PC-9 (cell line): ENCODE data around the gene FLYWCH1. TPM values are rescaled to one million over a fixed set of nuclear protein-coding genes. Genes with fewer than 3 reads are reported as not detected.

Experiments
- BruUV-seq: library from RNA; stranded (reverse); fragments of 400-500 nt; replicated peaks from 2 replicates; lab custom pipeline; 2021; lab: Mats Ljungman, UMichigan
- CTCF ChIA-PET: fragments of 300-600 bp; sonication (Branson Sonifier 250); formaldehyde crosslinking; loops from one replicate; lab custom pipeline; 2022; ENCODE audit warnings: antibody characterized with exemption; lab: Charles Lee
- POLR2A ChIA-PET: fragments of 300-600 bp; sonication (Branson Sonifier 250); formaldehyde crosslinking; loops from one replicate; lab custom pipeline; 2022; ENCODE audit warnings: antibody characterized with exemption; ENCODE audit not compliant: unreplicated experiment; lab: Charles Lee
- DNase-seq, 2 experiments: peaks; one replicate each; pipeline versions ENCODE4 v3.0.0 to v3.0.0-alpha.2; 2015 to 2022; ENCODE audit warnings: mixed read lengths in 1 of 2
- H2AFZ ChIP-seq: fragments of 200-600 bp; sonication (generic); 2 replicates; pipeline ENCODE4 v1.8.1; 2017; ENCODE audit warnings: antibody characterized with exemption
- H3F3A ChIP-seq: fragments of 200-600 bp; sonication (generic); 2 replicates; pipeline ENCODE4 v1.8.1; 2017; ENCODE audit warnings: antibody characterized with exemption, mild to moderate bottlenecking, low read depth; ENCODE audit not compliant: insufficient read depth
- H3K27ac ChIP-seq: fragments of 200-600 bp; sonication (generic); 2 replicates; pipeline ENCODE4 v1.6.1; 2016; ENCODE audit warnings: mixed run types
- H3K27me3 ChIP-seq: fragments of 200-600 bp; sonication (generic); 2 replicates; pipeline ENCODE4 v1.6.1; 2016; ENCODE audit warnings: low read depth, mixed run types; ENCODE audit not compliant: insufficient read depth
- H3K36me3 ChIP-seq: fragments of 200-600 bp; sonication (generic); 2 replicates; pipeline ENCODE4 v1.6.1; 2016; ENCODE audit warnings: low read depth, mixed run types
- H3K4me1 ChIP-seq: fragments of 200-600 bp; sonication (generic); replicated peaks from 2 replicates; pipeline ENCODE4 v1.6.1; 2016; ENCODE audit warnings: mixed run types; ENCODE audit not compliant: insufficient read depth
- H3K4me2 ChIP-seq: fragments of 200-600 bp; sonication (generic); 2 replicates; pipeline ENCODE4 v1.6.1; 2017; ENCODE audit warnings: mixed run types
- H3K4me3 ChIP-seq: fragments of 200-600 bp; sonication (generic); 2 replicates; pipeline ENCODE4 v1.6.1; 2016; ENCODE audit warnings: mixed run types
- H3K79me2 ChIP-seq: fragments of 200-600 bp; sonication (generic); 2 replicates; pipeline ENCODE4 v1.6.1; 2017; ENCODE audit warnings: low read depth, mixed run types
- H3K9me2 ChIP-seq: fragments of 200-600 bp; sonication (generic); 2 replicates; pipeline ENCODE4 v1.8.1; 2017; ENCODE audit warnings: mild to moderate bottlenecking; ENCODE audit not compliant: insufficient read depth
- H3K9me3 ChIP-seq: fragments of 200-600 bp; sonication (generic); 2 replicates; pipeline ENCODE4 v1.8.1; 2016; ENCODE audit warnings: low read depth; ENCODE audit not compliant: insufficient read depth
- H4K20me1 ChIP-seq: fragments of 200-600 bp; sonication (generic); 2 replicates; pipeline ENCODE4 v1.8.1; 2017; ENCODE audit not compliant: insufficient read depth
- EZH2 ChIP-seq: fragments of 200-600 bp; sonication (generic); IDR thresholded peaks from 2 replicates; pipeline ENCODE4 v1.8.0; 2017; ENCODE audit warnings: antibody characterized with exemption, low read depth
- intact Hi-C: fragments of 100-400 bp; cut with micrococcal nuclease; formaldehyde crosslinking; loops from one replicate; pipeline ENCODE4 v1.10.0; 2022; ENCODE audit not compliant: unreplicated experiment
- total RNA-seq: library from RNA; stranded (reverse); gene quantifications from 2 replicates; pipeline ENCODE4 v1.2.3, GENCODE V29; 2021
- TF ChIP-seq, protein P1 (sequence below): fragments of 200-600 bp; sonication (generic); conservative IDR thresholded peaks from 2 replicates; pipeline ENCODE4 v1.6.1; 2017; ENCODE audit warnings: mixed run types, antibody characterized with exemption, mild to moderate bottlenecking, moderate library complexity

Gene FLYWCH1
- total RNA-seq, 1 experiment from 2014 or later: 79.9 TPM

DNA sequence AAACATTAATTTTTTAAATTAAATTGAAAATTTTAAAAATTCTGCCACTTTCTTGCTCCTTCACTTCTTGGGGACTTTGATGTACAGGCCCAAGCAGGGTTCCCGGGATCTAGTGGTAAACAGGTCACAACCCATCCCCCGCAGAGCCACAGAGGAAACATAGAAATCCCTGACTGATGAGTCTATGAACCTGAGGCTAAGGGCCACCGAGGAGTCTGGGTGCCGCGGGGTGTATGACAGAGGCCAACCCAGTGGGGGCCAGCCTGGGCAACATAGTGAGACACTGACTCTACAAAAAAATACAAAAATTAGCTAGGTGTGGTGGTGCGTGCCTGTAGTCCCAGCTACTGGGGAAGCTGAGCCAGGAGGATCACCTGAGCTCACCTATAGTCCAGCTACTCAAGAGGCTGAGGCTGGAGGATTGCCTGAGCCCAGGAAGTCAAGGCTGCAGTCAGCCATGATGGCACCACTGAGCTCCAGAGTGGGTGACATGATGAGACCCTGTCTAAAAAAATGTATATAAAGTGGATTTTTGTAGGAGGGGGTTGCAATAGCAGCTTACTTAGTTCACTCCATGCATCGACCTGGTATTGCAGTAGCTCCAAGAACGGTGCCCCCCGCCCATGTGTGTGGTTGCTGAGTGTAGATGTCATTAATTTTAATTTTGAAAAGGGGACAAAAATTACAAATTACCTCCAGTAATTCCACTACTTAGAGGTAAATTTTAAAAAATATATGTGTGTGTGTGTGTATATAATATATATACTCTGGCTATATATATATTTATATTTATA is 9.2 kb upstream of the FLYWCH1 start:
- no peaks in the 10 kb centered on the region for H4K20me1 ChIP-seq
- H3K27ac ChIP-seq: no peak overlapping the region
- H3K36me3 ChIP-seq: no peaks in the 10 kb centered on the region
- H3K79me2 ChIP-seq: no peaks in the 10 kb centered on the region
- H3K4me1 ChIP-seq: peaks cover 18% of the 10 kb centered on the region
- H3K9me3 ChIP-seq: no peaks in the 10 kb centered on the region
- H3K27me3 ChIP-seq: no peaks in the 10 kb centered on the region
- ChIA-PET POLR2A (interaction anchor here (0.6 to 0.7 kb wide), 2 partner anchors 9 kb away, joined by 6 to 12 read pairs; no protein-coding TSS in a partner anchor), CTCF (interaction anchor here (0.6 to 1.3 kb wide), 4 partner anchors 16 to 239 kb away, joined by 3 to 8 read pairs (median 6); no protein-coding TSS in a partner anchor)
- H3K4me3 ChIP-seq: no peak overlapping the region
- no peak overlapping the region for H3K4me2 ChIP-seq
- intact Hi-C loops: loop anchor here (10.0 kb wide), 1 partner anchor 678 kb away; the partner anchor contains the start of gene E4F1
- no peak for DNase-seq
- H2AFZ ChIP-seq: no peak overlapping the region
- no peaks in the 10 kb centered on the region for H3K9me2 ChIP-seq
- H3F3A ChIP-seq: peaks cover 20% of the 10 kb centered on the region
- BruUV-seq: no TSS peak
- no peak for TF ChIP-seq EZH2
- TF ChIP-seq, protein P1, sequence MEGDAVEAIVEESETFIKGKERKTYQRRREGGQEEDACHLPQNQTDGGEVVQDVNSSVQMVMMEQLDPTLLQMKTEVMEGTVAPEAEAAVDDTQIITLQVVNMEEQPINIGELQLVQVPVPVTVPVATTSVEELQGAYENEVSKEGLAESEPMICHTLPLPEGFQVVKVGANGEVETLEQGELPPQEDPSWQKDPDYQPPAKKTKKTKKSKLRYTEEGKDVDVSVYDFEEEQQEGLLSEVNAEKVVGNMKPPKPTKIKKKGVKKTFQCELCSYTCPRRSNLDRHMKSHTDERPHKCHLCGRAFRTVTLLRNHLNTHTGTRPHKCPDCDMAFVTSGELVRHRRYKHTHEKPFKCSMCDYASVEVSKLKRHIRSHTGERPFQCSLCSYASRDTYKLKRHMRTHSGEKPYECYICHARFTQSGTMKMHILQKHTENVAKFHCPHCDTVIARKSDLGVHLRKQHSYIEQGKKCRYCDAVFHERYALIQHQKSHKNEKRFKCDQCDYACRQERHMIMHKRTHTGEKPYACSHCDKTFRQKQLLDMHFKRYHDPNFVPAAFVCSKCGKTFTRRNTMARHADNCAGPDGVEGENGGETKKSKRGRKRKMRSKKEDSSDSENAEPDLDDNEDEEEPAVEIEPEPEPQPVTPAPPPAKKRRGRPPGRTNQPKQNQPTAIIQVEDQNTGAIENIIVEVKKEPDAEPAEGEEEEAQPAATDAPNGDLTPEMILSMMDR: no peak

DNA sequence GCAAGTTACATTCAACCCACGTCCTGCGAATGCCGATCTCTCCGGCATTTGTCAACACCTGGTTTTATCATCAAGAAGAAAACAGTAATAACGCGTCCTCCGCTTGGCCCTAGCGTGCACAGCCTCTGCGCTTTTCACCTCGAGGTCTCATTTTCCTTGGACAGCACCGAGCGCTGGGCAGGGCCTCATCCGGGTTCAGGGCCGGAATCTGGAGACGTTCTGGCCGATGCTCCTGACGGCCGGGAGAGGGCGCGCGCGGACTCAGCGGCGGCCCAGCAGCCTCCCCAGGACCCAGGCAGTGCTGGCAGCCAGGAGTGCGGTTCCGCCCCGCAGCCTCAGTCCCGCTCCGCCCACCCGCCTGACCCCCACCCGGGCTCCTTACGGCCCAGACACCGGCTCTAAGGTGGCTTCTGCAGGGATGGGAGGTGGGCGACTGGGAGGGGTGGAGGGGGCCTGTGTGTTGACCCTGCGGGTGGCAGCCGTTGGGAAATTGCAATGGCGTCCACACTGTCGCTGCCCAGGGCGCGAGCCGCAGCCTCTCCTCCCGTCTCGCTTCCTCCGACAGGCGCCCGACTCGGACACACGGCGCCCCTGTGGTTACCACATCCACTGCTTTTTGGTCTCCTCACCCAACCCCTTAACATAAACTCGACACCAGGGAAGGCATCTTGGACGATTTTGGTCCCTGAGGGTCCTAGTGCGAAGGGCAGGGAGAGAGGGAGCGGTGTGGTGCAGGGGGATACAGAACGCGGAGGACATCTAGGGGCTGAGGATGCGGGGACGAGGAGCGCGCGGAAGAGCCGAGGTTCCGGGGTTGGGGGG is 7.4 kb upstream of the FLYWCH1 start:
- H3K27me3 ChIP-seq: no peaks in the 10 kb centered on the region
- peak; percentile 78 to 92 for DNase-seq
- CTCF ChIA-PET: interaction anchor here (0.7 kb wide), 1 partner anchor 21 kb away, joined by 3 read pairs; the partner anchor contains the start of gene FLYWCH2
- H3K9me2 ChIP-seq: no peaks in the 10 kb centered on the region
- TF ChIP-seq, protein P1: peak; percentile 79
- TF ChIP-seq EZH2: no peak
- H2AFZ ChIP-seq: peak overlapping the region; percentile 79
- H3K4me2 ChIP-seq: peak overlapping the region; percentile 87
- H3K4me1 ChIP-seq: peaks cover 20% of the 10 kb centered on the region
- H3K36me3 ChIP-seq: no peaks in the 10 kb centered on the region
- H3K27ac ChIP-seq: peak overlapping the region; percentile 23; the same call in 1 of the 2 replicates
- no peaks in the 10 kb centered on the region for H3K9me3 ChIP-seq
- BruUV-seq: no TSS peak
- no peaks in the 10 kb centered on the region for H4K20me1 ChIP-seq
- intact Hi-C loops: loop anchor here (1.0 to 10.0 kb wide), 5 partner anchors 21 to 680 kb away; partner anchors contain the start of genes E4F1, FLYWCH2, KREMEN2 and PRSS27
- H3F3A ChIP-seq: peaks cover 20% of the 10 kb centered on the region
- POLR2A ChIA-PET: interaction anchor here (0.6 kb wide), 1 partner anchor 66 kb away, joined by 3 read pairs; no protein-coding TSS in a partner anchor
- peak overlapping the region; percentile 86 for H3K4me3 ChIP-seq
- no peaks in the 10 kb centered on the region for H3K79me2 ChIP-seq

DNA sequence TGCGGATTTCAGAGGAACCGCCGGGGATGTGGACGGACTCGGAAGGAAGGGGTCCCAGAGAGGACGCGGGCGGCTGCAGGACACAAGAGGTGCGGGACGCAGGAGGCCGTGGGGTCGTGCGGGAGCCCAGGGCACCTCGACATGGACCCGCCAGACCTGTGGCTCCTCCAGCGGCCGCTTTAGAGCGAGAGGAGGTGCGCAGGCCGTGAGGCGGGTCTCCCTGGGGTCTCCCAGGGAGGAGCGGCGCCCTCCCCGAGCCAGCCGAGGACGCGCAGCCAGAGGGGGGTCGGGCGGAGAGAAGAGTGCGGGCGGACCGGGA is 6.8 kb upstream of the FLYWCH1 start:
- TF ChIP-seq, protein P1: no peak
- no peak for TF ChIP-seq EZH2
- peaks cover 20% of the 10 kb centered on the region for H3F3A ChIP-seq
- H2AFZ ChIP-seq: peak overlapping the region; percentile 79
- no peaks in the 10 kb centered on the region for H3K9me3 ChIP-seq
- no peaks in the 10 kb centered on the region for H3K36me3 ChIP-seq
- H3K27me3 ChIP-seq: no peaks in the 10 kb centered on the region
- H3K4me2 ChIP-seq: peak overlapping the region; percentile 87
- CTCF ChIA-PET: interaction anchor here (0.6 kb wide), 1 partner anchor 1570 kb away, joined by 5 read pairs; no protein-coding TSS in a partner anchor
- intact Hi-C loops: loop anchor here (1.0 to 10.0 kb wide), 6 partner anchors 22 to 680 kb away; partner anchors contain the start of genes E4F1, FLYWCH2, KREMEN2 and PRSS27
- BruUV-seq: TSS peak; percentile 93
- peak overlapping the region; percentile 23; the same call in 1 of the 2 replicates for H3K27ac ChIP-seq
- no peak for DNase-seq
- POLR2A ChIA-PET: interaction anchor here (0.6 to 1.0 kb wide), 3 partner anchors 22 to 800 kb away, joined by 3 to 19 read pairs (median 16); partner anchors contain the start of gene FLYWCH2
- no peaks in the 10 kb centered on the region for H3K9me2 ChIP-seq
- no peaks in the 10 kb centered on the region for H3K79me2 ChIP-seq
- H4K20me1 ChIP-seq: no peaks in the 10 kb centered on the region
- H3K4me1 ChIP-seq: peaks cover 20% of the 10 kb centered on the region
- peak overlapping the region; percentile 86 for H3K4me3 ChIP-seq
